Fibroblast of lung (primary cell): ENCODE results near the gene ELP4.

Source experiments
- CTCF ChIP-seq, 2 donors: IDR thresholded peaks in 1 of 2; conservative IDR thresholded peaks in 1 of 2; 1 replicate in 1 of 2; 2 replicates in 1 of 2; pipeline ENCODE4 v1.5.1; 2011 to 2012; ENCODE audit warnings: low read length in 2 of 2, control low read depth in 1 of 2, inconsistent platforms in 1 of 2, low read depth in 1 of 2, mild to moderate bottlenecking in 1 of 2
- EZH2 ChIP-seq: IDR thresholded peaks from 2 replicates; pipeline ENCODE4 v1.5.1; 2012; ENCODE audit warnings: low read length, control low read depth, mild to moderate bottlenecking; ENCODE audit errors: missing control alignments

DNA sequence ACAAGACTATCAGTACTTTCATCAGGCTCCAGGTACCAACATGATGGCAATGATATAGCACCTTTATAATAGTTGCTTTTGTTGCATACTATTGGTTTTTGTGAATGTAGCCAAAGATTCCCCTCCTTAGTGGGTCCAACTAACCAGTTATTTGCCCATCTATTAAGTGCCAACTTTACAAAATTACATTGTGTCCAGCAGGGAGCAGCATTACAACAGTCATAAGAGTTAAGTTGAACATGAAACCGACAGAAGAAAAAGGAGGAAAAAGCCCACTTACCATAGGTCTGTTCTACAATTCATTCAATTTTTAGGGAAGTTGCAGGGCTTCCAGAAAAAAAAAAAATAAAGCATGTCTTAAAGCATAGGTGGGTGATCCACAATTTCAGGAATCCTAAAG lies 21.7 kb upstream of the ELP4 start:
- TF ChIP-seq CTCF (conservative IDR thresholded peaks at IDR 0.05 in 1 of 2, IDR thresholded peaks at IDR 0.05 in 1 of 2; ENCODE audit: low read depth in 1 of 2, low read length in 2 of 2) (peak; percentile 42 to 50), EZH2 (no peak)
